ENCODE results near the gene IQCK. TPM values are rescaled to one million over a fixed set of nuclear protein-coding genes. Genes with fewer than 3 reads are reported as not detected.

Gene IQCK
- total RNA-seq, 1 donor from 2014 or later = 18.6 TPM

DNA sequence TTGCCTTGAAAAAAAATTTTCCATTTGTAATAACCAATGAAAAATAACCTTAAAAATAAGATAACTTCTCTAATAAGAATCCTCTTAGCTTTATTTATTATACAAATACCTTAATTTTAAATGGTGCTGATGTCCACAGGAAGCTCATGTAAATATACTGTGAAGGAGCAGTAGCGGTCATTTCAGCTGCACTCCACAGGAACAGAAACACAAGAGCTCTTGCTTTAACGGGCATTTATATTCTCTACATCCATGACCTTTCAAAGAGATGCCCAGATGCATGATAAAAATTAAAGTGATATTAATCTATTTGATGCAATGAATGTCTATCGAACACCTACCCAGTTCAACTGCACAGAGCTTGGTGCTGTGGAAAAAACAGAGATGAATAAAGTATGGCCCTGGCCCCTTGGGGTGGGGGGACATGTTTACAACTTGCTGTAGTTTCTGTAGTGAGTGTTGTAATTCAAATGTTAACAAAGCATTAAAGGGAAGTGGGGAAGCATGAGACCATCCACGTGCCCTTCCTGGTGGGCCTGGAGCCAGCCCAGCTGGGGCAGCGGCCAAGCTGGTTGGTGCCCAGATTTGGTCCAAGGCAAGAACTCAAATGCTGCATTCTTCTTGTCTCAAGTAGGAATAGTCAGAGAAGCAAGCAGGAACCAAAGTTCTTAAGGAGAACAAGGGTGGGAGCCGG, 47.9 kb downstream of the IQCK start:
- H3K27ac Mint-ChIP-seq (ENCODE audit: unreplicated experiment) = no peak overlapping the region
- no peak for DNase-seq (ENCODE audit: low spot score)
- peaks cover 14% of the 10 kb centered on the region for H3K36me3 Mint-ChIP-seq (ENCODE audit: low read depth, unreplicated experiment)
- TF ChIP-seq, protein P1, sequence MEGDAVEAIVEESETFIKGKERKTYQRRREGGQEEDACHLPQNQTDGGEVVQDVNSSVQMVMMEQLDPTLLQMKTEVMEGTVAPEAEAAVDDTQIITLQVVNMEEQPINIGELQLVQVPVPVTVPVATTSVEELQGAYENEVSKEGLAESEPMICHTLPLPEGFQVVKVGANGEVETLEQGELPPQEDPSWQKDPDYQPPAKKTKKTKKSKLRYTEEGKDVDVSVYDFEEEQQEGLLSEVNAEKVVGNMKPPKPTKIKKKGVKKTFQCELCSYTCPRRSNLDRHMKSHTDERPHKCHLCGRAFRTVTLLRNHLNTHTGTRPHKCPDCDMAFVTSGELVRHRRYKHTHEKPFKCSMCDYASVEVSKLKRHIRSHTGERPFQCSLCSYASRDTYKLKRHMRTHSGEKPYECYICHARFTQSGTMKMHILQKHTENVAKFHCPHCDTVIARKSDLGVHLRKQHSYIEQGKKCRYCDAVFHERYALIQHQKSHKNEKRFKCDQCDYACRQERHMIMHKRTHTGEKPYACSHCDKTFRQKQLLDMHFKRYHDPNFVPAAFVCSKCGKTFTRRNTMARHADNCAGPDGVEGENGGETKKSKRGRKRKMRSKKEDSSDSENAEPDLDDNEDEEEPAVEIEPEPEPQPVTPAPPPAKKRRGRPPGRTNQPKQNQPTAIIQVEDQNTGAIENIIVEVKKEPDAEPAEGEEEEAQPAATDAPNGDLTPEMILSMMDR (IDR thresholded peaks at IDR 0.05; ENCODE audit: unreplicated experiment) = no peak
- H3K9me3 Mint-ChIP-seq (ENCODE audit: unreplicated experiment) = no peaks in the 10 kb centered on the region
- no peaks in the 10 kb centered on the region for H3K27me3 Mint-ChIP-seq (ENCODE audit: unreplicated experiment)
- H3K4me1 Mint-ChIP-seq (ENCODE audit: unreplicated experiment) = no peaks in the 10 kb centered on the region
- H3K4me3 Mint-ChIP-seq (ENCODE audit: unreplicated experiment) = no peak overlapping the region

DNA sequence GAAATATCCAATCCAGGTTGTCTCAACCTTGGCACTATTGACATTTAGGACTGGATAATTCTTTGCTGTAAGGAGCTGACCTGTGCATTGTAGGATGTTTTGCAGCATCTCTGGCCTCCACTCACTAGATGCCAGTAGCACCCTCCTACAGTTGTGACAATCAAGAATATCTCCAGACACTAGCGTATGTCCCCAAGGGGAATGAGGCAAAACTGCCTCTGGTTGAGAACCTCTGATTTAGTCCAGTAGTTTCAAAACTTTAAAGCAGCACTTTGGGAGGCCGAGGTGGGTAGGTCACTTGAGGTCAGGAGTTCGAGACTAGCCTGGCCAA, 48.4 kb downstream of the IQCK start:
- Mint-ChIP-seq H3K27me3 (ENCODE audit: unreplicated experiment) (no peaks in the 10 kb centered on the region), H3K36me3 (ENCODE audit: low read depth, unreplicated experiment) (peaks cover 14% of the 10 kb centered on the region), H3K4me3 (ENCODE audit: unreplicated experiment) (no peak overlapping the region), H3K27ac (ENCODE audit: unreplicated experiment) (no peak overlapping the region), H3K4me1 (ENCODE audit: unreplicated experiment) (no peaks in the 10 kb centered on the region), H3K9me3 (ENCODE audit: unreplicated experiment) (no peaks in the 10 kb centered on the region)
- TF ChIP-seq, protein P1 (IDR thresholded peaks at IDR 0.05; ENCODE audit: unreplicated experiment) = no peak
- DNase-seq (ENCODE audit: low spot score) = no peak

DNA sequence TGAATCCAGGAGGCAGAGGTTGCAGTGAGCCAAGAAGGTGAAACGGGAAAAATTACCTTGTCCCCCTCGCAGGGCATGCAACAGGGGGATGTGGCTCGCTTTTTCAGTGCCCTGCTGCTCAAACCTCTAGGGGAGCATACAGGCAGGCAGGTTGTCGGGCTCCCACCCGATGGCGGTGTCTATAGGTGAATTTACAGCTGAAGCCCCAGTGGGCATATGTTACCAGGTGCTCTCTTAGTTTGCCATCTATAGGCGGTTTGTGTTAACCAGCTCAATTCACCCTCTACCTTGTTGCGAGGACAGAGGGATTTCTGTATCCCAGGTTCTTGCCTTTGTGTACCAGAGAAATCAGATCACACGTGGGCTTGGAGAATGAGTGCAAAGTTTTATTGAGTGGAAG, 48.9 kb downstream of the IQCK start:
- no peak for DNase-seq (ENCODE audit: low spot score)
- no peak overlapping the region for H3K27ac Mint-ChIP-seq (ENCODE audit: unreplicated experiment)

DNA sequence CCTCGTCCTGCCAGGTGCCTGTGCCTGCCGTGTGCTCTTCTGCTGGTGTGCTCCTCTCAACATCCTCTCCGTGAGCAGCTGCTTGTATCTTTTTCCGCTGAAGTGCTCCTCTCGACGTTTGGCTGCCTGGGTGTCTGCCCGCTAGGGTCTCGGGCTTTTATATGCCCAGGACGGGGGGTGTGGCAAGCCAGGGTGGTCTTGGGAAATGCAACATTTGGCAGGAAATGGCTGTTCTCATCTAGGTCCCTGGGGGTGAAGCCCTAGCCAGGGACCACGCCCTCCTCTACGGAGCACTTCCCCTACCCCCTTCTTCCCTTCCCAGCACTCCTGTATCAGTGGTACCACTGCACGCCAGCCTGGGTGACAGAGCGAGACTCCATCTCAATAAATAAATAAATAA, 49.4 kb downstream of the IQCK start:
- DNase-seq (ENCODE audit: low spot score) = no peak
- Mint-ChIP-seq H3K4me1 (ENCODE audit: unreplicated experiment) (no peaks in the 10 kb centered on the region), H3K27ac (ENCODE audit: unreplicated experiment) (no peak overlapping the region), H3K9me3 (ENCODE audit: unreplicated experiment) (no peaks in the 10 kb centered on the region), H3K27me3 (ENCODE audit: unreplicated experiment) (no peaks in the 10 kb centered on the region), H3K4me3 (ENCODE audit: unreplicated experiment) (no peak overlapping the region), H3K36me3 (ENCODE audit: low read depth, unreplicated experiment) (peaks cover 14% of the 10 kb centered on the region)
- TF ChIP-seq, protein P1 (IDR thresholded peaks at IDR 0.05; ENCODE audit: unreplicated experiment) = no peak

More for the DNA sequence above, 48.9 kb downstream of the IQCK start:
- TF ChIP-seq, protein P1 (IDR thresholded peaks at IDR 0.05; ENCODE audit: unreplicated experiment) = no peak
- H3K4me1 Mint-ChIP-seq (ENCODE audit: unreplicated experiment) = no peaks in the 10 kb centered on the region
- H3K27me3 Mint-ChIP-seq (ENCODE audit: unreplicated experiment) = no peaks in the 10 kb centered on the region
- H3K4me3 Mint-ChIP-seq (ENCODE audit: unreplicated experiment) = no peak overlapping the region
- peaks cover 14% of the 10 kb centered on the region for H3K36me3 Mint-ChIP-seq (ENCODE audit: low read depth, unreplicated experiment)
- no peaks in the 10 kb centered on the region for H3K9me3 Mint-ChIP-seq (ENCODE audit: unreplicated experiment)

DNA sequence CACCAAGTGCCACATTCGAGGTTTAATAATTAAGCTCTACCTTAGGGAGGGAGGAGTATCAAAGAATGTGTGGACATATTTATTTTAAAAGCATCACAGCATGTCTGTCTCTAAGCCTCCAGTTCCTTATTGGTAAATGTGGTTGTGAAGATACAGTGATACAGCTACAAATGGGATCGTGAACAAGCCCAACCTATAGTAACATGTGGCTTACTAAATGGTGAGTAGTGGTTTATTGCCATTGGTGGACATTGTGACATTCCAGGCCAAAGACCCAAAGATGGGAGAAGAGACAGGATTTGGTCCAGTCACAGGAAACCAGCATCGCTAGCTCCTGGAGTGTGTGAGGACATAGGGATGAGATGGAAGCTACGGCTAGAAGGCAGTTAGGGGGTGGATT, 51.2 kb downstream of the IQCK start:
- Mint-ChIP-seq H3K27ac (ENCODE audit: unreplicated experiment) (no peak overlapping the region), H3K4me1 (ENCODE audit: unreplicated experiment) (no peaks in the 10 kb centered on the region), H3K27me3 (ENCODE audit: unreplicated experiment) (no peaks in the 10 kb centered on the region), H3K9me3 (ENCODE audit: unreplicated experiment) (no peaks in the 10 kb centered on the region), H3K4me3 (ENCODE audit: unreplicated experiment) (peak overlapping the region; percentile 53), H3K36me3 (ENCODE audit: low read depth, unreplicated experiment) (peaks cover 14% of the 10 kb centered on the region)
- TF ChIP-seq, protein P1 (IDR thresholded peaks at IDR 0.05; ENCODE audit: unreplicated experiment) = no peak
- no peak for DNase-seq (ENCODE audit: low spot score)
